K562 (cell line): Measurements from ENCODE around the gene ASB7.

Experiments
- TEAD4 ChIP-seq, 2 experiments: sonication (generic) in 1 of 2; formaldehyde crosslinking in 1 of 2; IDR thresholded peaks; 2 replicates each; pipeline versions ENCODE4 v1.6.1 to v1.8.0; 2012 to 2022; ENCODE audit warnings: borderline replicate concordance in 1 of 2, inconsistent platforms in 1 of 2, low read length in 1 of 2, mild to moderate bottlenecking in 1 of 2, missing genetic modification reagents in 1 of 2
- YBX1 ChIP-seq: fragments of 450-650 bp; IDR thresholded peaks from 2 replicates; pipeline ENCODE4 v1.7.1; 2016; ENCODE audit warnings: mild to moderate bottlenecking
- TF ChIP-seq, protein P1 (sequence below): sonication (generic); formaldehyde crosslinking; IDR thresholded peaks from 2 replicates; pipeline ENCODE4 v1.8.0; 2023; ENCODE audit warnings: mild to moderate bottlenecking, missing genetic modification reagents
- TF ChIP-seq, protein P2 (sequence below), 3 experiments: IDR thresholded peaks in 2 of 3; conservative IDR thresholded peaks in 1 of 3; 2 replicates each; pipeline ENCODE4 v1.5.1; 2011 to 2012; ENCODE audit warnings: low read length in 3 of 3, mild to moderate bottlenecking in 3 of 3, control low read depth in 2 of 3, improper control_type of control experiment in 1 of 3, inconsistent platforms in 1 of 3, low read depth in 1 of 3, mixed read lengths in 1 of 3, moderate library complexity in 1 of 3; ENCODE audit not compliant: insufficient read depth in 2 of 3

DNA sequence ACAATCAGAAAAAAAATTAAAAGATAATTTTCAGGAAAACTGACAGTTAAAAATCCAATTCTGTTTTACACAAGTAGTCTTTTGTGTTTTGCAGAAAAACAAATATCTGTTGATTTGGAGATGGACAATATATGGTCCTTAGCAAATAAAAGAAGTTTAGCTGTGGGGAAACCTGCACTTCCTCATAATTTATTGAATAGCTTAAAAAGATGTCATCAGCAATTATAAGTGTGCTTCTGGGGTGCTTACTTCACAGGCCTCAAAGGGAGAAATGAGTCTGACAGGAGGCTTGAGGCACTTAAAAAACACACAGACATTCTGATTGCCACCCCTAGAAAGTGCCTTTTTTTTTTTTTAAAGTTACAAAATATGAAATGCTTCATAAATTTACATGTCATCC is 42.1 kb upstream of the ASB7 start:
- TF ChIP-seq TEAD4 (IDR thresholded peaks at IDR 0.05; ENCODE audit: low read length) (no peak), TEAD4 (CRISPR knock-in tag; IDR thresholded peaks at IDR 0.05; ENCODE audit: borderline replicate concordance) (no peak), YBX1 (no peak)
- TF ChIP-seq, protein P1, sequence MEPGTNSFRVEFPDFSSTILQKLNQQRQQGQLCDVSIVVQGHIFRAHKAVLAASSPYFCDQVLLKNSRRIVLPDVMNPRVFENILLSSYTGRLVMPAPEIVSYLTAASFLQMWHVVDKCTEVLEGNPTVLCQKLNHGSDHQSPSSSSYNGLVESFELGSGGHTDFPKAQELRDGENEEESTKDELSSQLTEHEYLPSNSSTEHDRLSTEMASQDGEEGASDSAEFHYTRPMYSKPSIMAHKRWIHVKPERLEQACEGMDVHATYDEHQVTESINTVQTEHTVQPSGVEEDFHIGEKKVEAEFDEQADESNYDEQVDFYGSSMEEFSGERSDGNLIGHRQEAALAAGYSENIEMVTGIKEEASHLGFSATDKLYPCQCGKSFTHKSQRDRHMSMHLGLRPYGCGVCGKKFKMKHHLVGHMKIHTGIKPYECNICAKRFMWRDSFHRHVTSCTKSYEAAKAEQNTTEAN (CRISPR knock-in tag): no peak
- TF ChIP-seq, protein P2, sequence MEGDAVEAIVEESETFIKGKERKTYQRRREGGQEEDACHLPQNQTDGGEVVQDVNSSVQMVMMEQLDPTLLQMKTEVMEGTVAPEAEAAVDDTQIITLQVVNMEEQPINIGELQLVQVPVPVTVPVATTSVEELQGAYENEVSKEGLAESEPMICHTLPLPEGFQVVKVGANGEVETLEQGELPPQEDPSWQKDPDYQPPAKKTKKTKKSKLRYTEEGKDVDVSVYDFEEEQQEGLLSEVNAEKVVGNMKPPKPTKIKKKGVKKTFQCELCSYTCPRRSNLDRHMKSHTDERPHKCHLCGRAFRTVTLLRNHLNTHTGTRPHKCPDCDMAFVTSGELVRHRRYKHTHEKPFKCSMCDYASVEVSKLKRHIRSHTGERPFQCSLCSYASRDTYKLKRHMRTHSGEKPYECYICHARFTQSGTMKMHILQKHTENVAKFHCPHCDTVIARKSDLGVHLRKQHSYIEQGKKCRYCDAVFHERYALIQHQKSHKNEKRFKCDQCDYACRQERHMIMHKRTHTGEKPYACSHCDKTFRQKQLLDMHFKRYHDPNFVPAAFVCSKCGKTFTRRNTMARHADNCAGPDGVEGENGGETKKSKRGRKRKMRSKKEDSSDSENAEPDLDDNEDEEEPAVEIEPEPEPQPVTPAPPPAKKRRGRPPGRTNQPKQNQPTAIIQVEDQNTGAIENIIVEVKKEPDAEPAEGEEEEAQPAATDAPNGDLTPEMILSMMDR (IDR thresholded peaks at IDR 0.05 in 2 of 3, conservative IDR thresholded peaks at IDR 0.05 in 1 of 3; ENCODE audit: insufficient read depth in 2 of 3, low read depth in 1 of 3, low read length in 3 of 3): no peak
